ENCODE measurements around the gene ASTN2. TPM values are rescaled to one million over a fixed set of nuclear protein-coding genes. Genes with fewer than 3 reads are reported as not detected.

The ASTN2 gene
- total RNA-seq, 2 donors from 2014 or later, result 113 to 153 TPM

DNA sequence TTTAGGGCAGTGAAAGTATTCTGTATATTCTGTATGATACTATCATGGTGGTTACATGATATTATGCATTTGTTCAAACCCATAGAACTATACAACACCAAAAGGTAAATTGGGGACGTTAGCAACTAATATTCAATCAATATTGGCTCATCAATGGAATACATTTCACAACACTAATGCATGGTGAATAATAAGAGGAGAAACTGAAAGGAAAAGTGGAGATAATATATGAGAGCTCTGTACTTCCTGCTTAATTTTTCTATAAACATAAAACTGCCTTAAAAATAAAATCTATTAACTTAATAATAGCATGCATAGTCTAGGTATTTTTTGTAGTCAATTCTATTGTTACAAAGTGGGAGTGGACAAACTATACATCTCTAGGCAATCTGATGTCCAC lies 661.5 kb downstream of the ASTN2 start:
- TF ChIP-seq POLR2A (IDR thresholded peaks at IDR 0.05) (no peak), POLR2AphosphoS5 (IDR thresholded peaks at IDR 0.05) (no peak)
- TF ChIP-seq, protein P1, sequence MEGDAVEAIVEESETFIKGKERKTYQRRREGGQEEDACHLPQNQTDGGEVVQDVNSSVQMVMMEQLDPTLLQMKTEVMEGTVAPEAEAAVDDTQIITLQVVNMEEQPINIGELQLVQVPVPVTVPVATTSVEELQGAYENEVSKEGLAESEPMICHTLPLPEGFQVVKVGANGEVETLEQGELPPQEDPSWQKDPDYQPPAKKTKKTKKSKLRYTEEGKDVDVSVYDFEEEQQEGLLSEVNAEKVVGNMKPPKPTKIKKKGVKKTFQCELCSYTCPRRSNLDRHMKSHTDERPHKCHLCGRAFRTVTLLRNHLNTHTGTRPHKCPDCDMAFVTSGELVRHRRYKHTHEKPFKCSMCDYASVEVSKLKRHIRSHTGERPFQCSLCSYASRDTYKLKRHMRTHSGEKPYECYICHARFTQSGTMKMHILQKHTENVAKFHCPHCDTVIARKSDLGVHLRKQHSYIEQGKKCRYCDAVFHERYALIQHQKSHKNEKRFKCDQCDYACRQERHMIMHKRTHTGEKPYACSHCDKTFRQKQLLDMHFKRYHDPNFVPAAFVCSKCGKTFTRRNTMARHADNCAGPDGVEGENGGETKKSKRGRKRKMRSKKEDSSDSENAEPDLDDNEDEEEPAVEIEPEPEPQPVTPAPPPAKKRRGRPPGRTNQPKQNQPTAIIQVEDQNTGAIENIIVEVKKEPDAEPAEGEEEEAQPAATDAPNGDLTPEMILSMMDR (IDR thresholded peaks at IDR 0.05), result no peak
- Histone ChIP-seq H3K27me3 (replicated peaks; ENCODE audit: insufficient read depth) (no peaks in the 10 kb centered on the region), H3K9me3 (no peaks in the 10 kb centered on the region), H3K36me3 (no peaks in the 10 kb centered on the region), H3K4me3 (no peak overlapping the region), H3K4me1 (replicated peaks) (no peaks in the 10 kb centered on the region), H3K27ac (no peak overlapping the region)
- DNase-seq (ENCODE audit: low spot score), result no peak
- 39% methylated on average over 1 of the region's 1 CpG for WGBS
- intact Hi-C loops (cut with DNase I), result no loop called here

DNA sequence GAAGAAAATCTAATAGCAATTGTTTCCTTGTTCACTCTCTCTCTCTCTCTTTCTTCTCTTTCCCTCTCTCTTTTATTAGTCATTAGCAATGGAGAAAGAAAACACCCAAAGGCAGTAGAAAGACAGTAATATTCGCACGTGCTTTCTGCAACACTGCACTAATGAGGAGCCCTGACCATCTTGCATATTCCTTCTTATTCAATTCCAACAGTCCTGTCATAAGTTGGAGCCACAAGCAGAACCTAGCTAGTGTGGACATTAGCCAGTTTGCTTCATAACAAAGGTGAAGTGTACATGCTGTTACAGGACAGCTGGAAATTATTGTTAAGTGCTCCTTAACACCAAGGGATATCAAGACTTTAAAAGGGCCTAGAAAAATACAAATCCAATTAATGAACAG lies 664.3 kb downstream of the ASTN2 start:
- Histone ChIP-seq H3K36me3 (no peaks in the 10 kb centered on the region), H3K4me3 (no peak overlapping the region), H3K27me3 (replicated peaks; ENCODE audit: insufficient read depth) (no peaks in the 10 kb centered on the region), H3K9me3 (no peaks in the 10 kb centered on the region), H3K27ac (no peak overlapping the region), H3K4me1 (replicated peaks) (no peaks in the 10 kb centered on the region)
- no peak for DNase-seq (ENCODE audit: low spot score)
- intact Hi-C loops (cut with DNase I), result no loop called here
- no peak for TF ChIP-seq POLR2A (IDR thresholded peaks at IDR 0.05)
- TF ChIP-seq, protein P1 (IDR thresholded peaks at IDR 0.05), result no peak
- no peak for TF ChIP-seq POLR2AphosphoS5 (IDR thresholded peaks at IDR 0.05)
- 88% methylated on average over 2 of the region's 2 CpGs for WGBS

DNA sequence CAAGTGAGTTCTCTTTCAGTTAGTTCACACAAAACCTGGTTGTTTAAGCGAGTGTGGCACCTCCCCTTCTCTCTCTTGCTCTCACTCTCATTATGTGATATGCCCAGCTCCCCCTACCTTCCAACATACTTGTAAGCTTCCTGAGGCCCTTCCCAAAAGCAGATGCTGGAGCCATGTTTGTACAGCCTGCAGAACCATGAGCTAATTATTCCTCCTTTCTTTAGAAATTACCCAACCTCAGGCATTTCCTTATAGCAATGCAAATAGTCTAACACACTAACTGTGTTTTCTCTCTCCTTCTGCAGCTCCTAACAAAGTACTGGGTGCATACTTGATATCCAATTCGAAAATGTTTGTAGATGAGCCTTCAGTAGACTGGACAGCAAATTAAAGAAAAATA lies 665.1 kb downstream of the ASTN2 start:
- intact Hi-C loops (cut with DNase I), result no loop called here

GRCh38 chr9:116749176-116749575 lies 665.7 kb downstream of the ASTN2 start:
- H3K9me3 ChIP-seq, result no peaks in the 10 kb centered on the region
- intact Hi-C loops (cut with DNase I), result no loop called here
- H3K27ac ChIP-seq, result no peak overlapping the region
- no peak for TF ChIP-seq POLR2AphosphoS5 (IDR thresholded peaks at IDR 0.05)
- TF ChIP-seq POLR2A (IDR thresholded peaks at IDR 0.05), result no peak
- TF ChIP-seq, protein P1 (IDR thresholded peaks at IDR 0.05), result no peak
- H3K36me3 ChIP-seq, result no peaks in the 10 kb centered on the region
- H3K4me1 ChIP-seq (replicated peaks), result no peaks in the 10 kb centered on the region
- no peak for DNase-seq (ENCODE audit: low spot score)
- no peaks in the 10 kb centered on the region for H3K27me3 ChIP-seq (replicated peaks; ENCODE audit: insufficient read depth)
- 96% methylated on average over 3 of the region's 3 CpGs for WGBS
- H3K4me3 ChIP-seq, result no peak overlapping the region

More for the DNA sequence above, 665.1 kb downstream of the ASTN2 start:
- Histone ChIP-seq H3K4me3 (no peak overlapping the region), H3K36me3 (no peaks in the 10 kb centered on the region), H3K27ac (no peak overlapping the region), H3K4me1 (replicated peaks) (no peaks in the 10 kb centered on the region), H3K27me3 (replicated peaks; ENCODE audit: insufficient read depth) (no peaks in the 10 kb centered on the region), H3K9me3 (no peaks in the 10 kb centered on the region)
- TF ChIP-seq POLR2A (IDR thresholded peaks at IDR 0.05), result no peak
- TF ChIP-seq POLR2AphosphoS5 (IDR thresholded peaks at IDR 0.05), result no peak
- TF ChIP-seq, protein P1 (IDR thresholded peaks at IDR 0.05), result no peak
- DNase-seq (ENCODE audit: low spot score), result no peak
- 88% methylated on average over 2 of the region's 2 CpGs for WGBS

DNA sequence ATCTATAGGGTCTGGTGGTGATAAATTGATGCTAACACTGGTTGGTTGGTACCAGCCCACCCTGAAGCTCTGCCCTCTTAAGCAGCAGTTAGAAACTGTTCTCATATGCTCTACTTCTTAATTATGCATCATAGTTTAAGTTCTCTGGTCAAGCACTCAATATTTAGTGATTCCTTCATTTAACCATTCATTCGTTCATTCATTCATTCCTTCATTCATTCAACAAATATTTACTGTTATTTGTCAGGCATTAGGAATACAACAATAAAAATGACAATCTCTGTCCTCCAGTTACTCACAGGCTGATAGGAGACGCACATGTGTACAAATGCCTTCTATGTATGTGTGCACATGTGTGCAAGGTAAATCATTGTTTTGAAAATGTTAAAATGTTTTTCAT lies 673.1 kb downstream of the ASTN2 start:
- TF ChIP-seq POLR2AphosphoS5 (IDR thresholded peaks at IDR 0.05), result no peak
- TF ChIP-seq POLR2A (IDR thresholded peaks at IDR 0.05), result no peak
- TF ChIP-seq, protein P1 (IDR thresholded peaks at IDR 0.05), result no peak
- 78% methylated on average over 2 of the region's 2 CpGs for WGBS
- intact Hi-C loops (cut with DNase I), result no loop called here

More for the DNA sequence above, 673.1 kb downstream of the ASTN2 start:
- no peak for DNase-seq (ENCODE audit: low spot score)
- Histone ChIP-seq H3K4me1 (replicated peaks) (no peaks in the 10 kb centered on the region), H3K36me3 (no peaks in the 10 kb centered on the region), H3K9me3 (no peaks in the 10 kb centered on the region), H3K27ac (no peak overlapping the region), H3K4me3 (no peak overlapping the region), H3K27me3 (replicated peaks; ENCODE audit: insufficient read depth) (no peaks in the 10 kb centered on the region)

All from prostate gland (tissue), 2 donors.